TTC549 (cell line): Measurements from ENCODE around the gene THRAP3.

Experiments
- FAIRE-seq: peaks from 2 replicates; lab custom pipeline; 2012; peaks lifted over from hg19 to GRCh38; lab: Jason Lieb, UNC

THRAP3 gene

DNA sequence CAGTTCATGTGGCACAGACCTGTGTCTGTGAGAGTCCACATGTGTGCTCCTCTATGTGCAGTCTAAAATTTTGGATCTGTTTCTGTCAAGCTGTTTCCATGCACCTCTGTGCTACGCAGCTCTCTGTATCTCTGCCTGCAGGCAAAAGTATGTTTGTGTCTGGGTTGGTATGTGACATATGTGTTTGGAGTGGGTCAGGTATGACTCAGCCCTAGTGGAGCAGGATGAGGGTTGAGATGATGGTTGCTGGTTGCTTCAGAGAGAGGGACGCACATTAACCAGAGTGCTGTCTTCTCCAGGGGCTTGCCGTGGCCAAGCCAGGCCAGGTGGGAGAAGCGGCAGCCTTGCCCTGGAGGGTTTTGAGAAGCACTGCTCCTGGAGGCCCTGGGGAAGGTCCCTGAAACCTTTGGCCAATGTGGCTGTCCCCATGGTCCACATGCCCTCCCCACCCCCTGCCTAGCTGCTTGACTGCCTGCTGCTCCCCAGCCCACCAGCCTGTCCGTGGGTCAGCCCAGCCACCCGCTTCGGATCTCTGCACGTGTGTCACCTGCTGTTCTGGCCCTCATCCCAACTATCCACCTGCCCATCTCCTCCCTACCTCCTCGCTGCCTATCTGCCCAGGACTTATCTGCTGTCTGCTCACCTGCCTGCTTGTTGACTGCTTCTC is 103.3 kb downstream of the THRAP3 start:
- FAIRE-seq: no peak

DNA sequence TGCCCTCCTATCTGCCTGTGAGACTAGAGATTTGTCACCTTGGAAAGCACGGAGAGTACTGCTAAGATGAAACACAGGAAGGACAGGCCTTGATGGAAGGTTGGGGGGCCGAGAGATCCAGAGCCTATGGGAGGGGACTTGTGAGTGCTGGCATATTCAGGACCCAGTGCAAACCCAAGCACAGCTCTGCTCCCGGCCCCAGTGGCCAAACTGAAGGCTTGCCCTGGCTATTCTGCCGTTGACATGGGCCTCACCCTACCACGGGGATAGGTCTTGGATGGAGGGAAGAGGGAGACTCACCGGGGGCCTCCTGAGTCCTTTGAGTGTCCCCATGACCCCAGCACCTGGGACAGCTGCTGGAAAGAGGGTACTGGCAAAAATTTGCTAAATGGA is 103.8 kb downstream of the THRAP3 start:
- FAIRE-seq: no peak

- FAIRE-seq: no peak
These were observed 104.5 kb downstream of the THRAP3 start for GRCh38 chr1:36328713-36329112.

DNA sequence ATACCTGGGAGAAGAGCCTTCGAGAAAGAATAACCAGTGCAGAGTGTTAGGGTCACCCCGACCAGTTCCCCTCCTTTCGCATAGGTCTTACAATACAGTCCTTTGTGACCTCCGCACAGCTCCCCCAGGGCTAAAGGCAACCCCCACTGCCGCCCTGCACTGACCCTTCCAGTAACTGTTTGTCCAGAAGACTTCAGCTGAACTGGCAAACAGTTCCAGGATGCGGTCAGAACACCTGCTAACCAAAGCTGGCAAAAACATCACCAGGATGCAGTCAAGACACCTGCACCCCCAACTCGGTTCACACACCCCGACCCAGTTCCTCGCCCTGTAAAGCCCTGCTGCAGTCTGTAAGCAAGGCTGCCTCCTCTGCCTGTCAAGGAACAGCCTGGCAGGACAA is 105.6 kb downstream of the THRAP3 start:
- FAIRE-seq: no peak

GRCh38 chr1:36330940-36331339 is 106.7 kb downstream of the THRAP3 start:
- no peak for FAIRE-seq

- FAIRE-seq: no peak
These were observed 113.6 kb downstream of the THRAP3 start for GRCh38 chr1:36337830-36338229.

DNA sequence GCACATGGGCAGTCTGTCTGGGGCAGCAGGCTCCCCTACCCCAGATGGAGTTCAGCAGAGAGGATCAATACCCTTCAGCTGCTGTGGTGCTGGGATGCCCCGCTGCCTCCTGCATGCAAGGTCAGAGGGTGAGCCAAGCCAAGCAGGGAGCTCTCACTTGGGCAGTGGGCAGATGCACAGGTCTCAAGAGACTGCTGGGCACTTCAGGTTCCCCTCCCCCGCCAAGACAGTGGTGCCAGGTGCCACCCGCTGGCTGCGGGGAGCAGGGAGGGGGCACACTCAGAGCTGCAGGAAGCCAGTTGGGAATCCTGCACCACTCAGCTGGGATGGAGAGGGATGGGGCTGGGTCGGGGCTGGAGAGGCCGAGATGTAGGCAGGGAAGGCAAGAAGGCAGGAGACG is 115.0 kb downstream of the THRAP3 start:
- FAIRE-seq: no peak

DNA sequence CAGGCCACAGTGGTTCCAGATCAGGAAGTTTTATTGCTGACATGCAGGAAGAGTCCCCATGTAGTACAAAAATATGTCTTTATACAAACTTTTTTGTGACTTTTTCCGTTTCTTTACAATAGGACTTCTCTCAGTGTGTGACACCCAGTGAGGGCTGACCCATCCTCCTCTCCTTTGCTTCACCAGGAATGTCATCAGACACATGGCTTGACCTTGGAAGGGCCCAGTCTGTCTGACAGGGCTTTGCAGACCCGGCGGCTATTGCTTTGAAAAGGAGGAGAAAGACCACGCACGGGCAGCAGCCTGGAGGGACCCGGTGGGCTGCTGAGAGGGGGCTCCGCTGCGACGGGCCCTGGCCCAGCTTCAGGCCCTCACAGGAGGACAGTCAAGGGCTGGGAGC is 115.4 kb downstream of the THRAP3 start:
- no peak for FAIRE-seq

GRCh38 chr1:36341626-36342320 is 117.5 kb downstream of the THRAP3 start:
- no peak for FAIRE-seq

DNA sequence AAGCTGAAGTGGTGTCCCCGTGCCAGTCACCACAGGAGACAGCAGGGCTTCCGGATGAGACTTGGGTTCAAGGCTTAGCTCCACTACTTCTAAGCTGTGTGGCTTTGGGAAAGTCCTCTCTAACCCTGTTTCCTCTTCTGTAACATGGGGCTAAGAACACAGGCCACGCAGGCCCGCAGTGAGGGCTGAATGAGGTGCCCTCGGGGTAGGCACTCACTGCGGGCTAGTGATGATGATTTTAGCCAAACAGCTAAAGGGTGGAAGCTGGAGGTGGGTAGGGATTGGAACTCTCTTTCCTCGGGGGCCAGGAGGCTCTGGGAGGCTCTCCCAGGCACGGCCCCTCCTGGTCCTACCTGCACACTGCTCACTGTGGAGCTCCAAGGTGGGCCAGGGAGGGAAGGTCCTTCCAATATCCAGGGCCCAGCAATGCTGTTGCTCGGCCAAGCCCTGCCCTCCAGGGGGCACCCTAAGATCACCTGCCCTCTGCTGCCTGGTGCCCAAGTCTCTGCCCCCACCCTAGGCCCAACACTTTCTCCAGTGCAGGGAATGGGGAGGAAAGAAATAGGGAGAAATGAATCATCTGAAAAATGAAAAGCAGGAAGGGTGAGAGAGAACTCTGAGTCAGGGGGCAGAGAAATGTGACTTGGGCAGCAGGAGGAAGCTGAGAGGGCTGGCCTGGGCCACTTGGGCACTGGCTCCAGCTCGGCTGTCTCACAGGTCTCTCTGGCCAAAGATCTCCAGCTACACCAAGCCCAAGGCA is 118.4 kb downstream of the THRAP3 start:
- FAIRE-seq: no peak

- FAIRE-seq: no peak
These were observed 119.6 kb downstream of the THRAP3 start for GRCh38 chr1:36343651-36344394.

- FAIRE-seq: no peak
These were observed 120.1 kb downstream of the THRAP3 start for GRCh38 chr1:36344395-36344680.

DNA sequence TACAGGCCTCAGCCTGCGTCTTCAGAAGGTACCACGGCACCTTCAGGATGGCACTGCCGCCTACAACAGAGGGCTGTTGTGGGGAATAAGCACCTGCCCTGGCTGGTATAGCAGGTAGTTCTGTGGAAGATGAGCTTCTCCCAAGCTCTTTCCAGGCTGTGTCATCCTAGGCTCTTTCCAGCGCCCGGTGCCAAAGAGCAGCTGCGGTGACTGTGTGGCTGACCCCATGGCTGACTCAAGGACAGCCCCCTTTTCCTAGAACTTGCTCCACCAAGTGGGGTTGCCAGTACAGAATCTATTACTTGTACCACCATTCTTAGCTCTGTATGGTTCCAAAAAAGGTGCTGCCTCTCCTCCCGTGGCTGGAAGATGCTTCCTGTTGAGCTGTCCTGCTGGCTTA is 121.1 kb downstream of the THRAP3 start:
- FAIRE-seq: no peak

DNA sequence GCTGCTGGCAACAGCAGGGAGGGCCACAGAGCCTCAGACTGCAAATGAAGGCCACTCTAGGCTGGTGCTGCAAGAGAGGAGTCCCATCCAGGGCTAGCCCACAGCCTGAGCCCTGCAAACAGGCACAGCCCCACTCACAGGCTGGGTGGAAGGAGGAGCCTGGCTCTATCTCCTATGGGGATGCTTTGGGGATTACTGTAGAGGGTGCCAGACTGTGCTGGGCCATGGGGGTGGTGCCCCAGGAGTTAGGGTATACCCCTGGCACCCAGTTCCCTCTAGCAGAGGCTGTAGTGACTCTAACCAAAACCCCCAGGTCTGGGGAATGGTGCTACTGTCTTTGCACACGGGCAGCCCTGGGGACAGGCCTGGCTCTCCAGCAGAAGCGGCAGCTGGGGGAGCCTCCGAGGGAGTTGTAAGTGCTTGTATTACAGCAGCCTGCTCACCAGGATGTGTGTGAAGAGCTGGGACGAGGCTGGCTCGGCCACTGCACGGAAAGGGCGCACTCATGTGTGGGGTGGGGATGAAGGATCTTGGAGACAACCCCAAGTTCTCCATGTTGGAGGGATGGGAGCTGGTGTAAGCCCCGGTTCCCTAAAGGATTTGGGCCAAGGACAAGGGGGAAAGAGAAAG is 122.6 kb downstream of the THRAP3 start:
- no peak for FAIRE-seq

DNA sequence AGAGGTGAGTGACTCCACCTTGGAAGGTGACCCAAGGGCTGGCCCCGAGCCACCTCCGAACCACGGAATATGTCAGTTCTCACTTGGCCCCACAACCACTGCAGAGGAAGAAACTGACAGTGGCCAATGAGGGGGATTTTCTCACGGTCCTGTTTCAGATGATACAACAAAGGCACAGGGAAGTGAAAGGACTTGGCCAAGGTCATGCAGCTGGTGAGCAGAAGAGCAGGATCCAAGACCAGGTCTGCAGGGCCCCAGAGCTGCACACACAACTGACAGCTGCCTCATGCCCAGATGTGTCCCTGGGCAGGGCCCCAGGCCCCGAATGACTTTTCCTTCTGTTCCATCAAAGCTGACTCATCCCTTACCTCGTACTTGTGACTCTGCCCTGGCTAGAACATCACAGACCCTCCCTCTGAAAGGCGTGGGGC is 125.0 kb downstream of the THRAP3 start:
- FAIRE-seq: no peak

- no peak for FAIRE-seq
These were observed 125.6 kb downstream of the THRAP3 start for GRCh38 chr1:36349839-36350238.

GRCh38 chr1:36350659-36351226 is 126.5 kb downstream of the THRAP3 start:
- no peak for FAIRE-seq

- no peak for FAIRE-seq
These were observed 127.2 kb downstream of the THRAP3 start for GRCh38 chr1:36351227-36351977.

DNA sequence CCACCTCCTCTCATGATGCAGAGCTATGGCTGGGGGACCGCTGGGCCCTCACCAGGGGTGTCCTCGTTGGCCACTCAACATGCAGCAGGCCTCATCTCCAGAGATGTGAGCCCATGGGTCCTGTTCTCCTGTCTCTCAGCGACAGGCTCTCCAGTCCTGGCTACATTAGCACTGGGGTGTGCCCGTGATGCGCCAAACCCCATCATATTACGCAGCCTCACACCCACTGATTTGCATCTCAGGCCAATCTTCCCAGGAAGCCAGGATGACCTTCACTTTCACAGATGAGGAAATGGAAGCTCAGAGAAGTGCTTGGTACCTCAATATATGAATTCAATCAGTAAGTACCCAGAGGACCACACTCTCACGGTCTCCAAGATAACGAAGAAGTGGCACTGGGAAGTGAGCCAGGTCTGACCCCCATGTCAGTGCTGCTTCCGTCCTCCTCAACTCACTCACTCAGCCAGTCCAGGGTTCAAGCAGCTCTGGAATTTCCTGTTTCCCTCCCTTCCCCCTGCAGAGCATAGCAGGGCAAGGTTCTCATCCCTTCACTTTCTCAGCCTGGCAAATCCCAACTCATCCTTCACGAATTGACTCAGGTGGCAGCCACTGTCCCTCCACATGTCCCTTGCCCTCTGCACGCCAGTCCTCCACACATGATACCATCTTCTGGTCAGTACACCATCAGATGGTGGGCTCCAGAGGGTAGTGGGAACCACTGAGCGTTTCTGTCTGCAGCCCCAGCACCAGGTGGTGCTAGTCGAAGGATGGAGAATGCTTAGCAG is 128.1 kb downstream of the THRAP3 start:
- FAIRE-seq: no peak
